ENCODE measurements around the gene ARL6IP5.
A peak's percentile ranks its signal among the peaks of the same experiment; 100 is the strongest.

Gene ARL6IP5

GRCh38 chr3:69085833-69086722 is 1.3 kb downstream of the ARL6IP5 start:
- peak; percentile 81 for DNase-seq

- no peak for DNase-seq
Observed at GRCh38 chr3:69087030-69087791, 2.5 kb downstream of the ARL6IP5 start.

- DNase-seq = peak; percentile 55
Observed at GRCh38 chr3:69088063-69088462, 3.3 kb downstream of the ARL6IP5 start.

GRCh38 chr3:69090021-69090420 is 5.3 kb downstream of the ARL6IP5 start:
- no peak for DNase-seq

GRCh38 chr3:69091389-69092029 is 6.8 kb downstream of the ARL6IP5 start:
- DNase-seq = no peak

- peak; percentile 50 for DNase-seq
Observed at GRCh38 chr3:69092030-69092516, 7.3 kb downstream of the ARL6IP5 start.

- peak; percentile 63 for DNase-seq
Observed at GRCh38 chr3:69094467-69095205, 9.9 kb downstream of the ARL6IP5 start.

GRCh38 chr3:69095636-69096035 is 10.9 kb downstream of the ARL6IP5 start:
- no peak for DNase-seq

- DNase-seq = no peak
Observed at GRCh38 chr3:69096299-69096698, 11.6 kb downstream of the ARL6IP5 start.

GRCh38 chr3:69097407-69098086 is 12.8 kb downstream of the ARL6IP5 start:
- DNase-seq = no peak

GRCh38 chr3:69099576-69099975 is 14.8 kb downstream of the ARL6IP5 start:
- no peak for DNase-seq

- DNase-seq = no peak
Observed at GRCh38 chr3:69102384-69102783, 17.6 kb downstream of the ARL6IP5 start.

- DNase-seq = no peak
Observed at GRCh38 chr3:69103123-69103522, 18.4 kb downstream of the ARL6IP5 start.

GRCh38 chr3:69104586-69104985 is 19.8 kb downstream of the ARL6IP5 start:
- no peak for DNase-seq

GRCh38 chr3:69105320-69105719 is 20.6 kb downstream of the ARL6IP5 start:
- DNase-seq = no peak

- DNase-seq = no peak
Observed at GRCh38 chr3:69107841-69108240, 23.1 kb downstream of the ARL6IP5 start.

- no peak for DNase-seq
Observed at GRCh38 chr3:69108811-69109210, 24.1 kb downstream of the ARL6IP5 start.

GRCh38 chr3:69110941-69111546 is 26.3 kb downstream of the ARL6IP5 start:
- no peak for DNase-seq

GRCh38 chr3:69113536-69113935 is 28.8 kb downstream of the ARL6IP5 start:
- no peak for DNase-seq

GRCh38 chr3:69115731-69116130 is 31.0 kb downstream of the ARL6IP5 start:
- no peak for DNase-seq

GRCh38 chr3:69116162-69116561 is 31.4 kb downstream of the ARL6IP5 start:
- no peak for DNase-seq

- no peak for DNase-seq
Observed at GRCh38 chr3:69116897-69117296, 32.2 kb downstream of the ARL6IP5 start.
